GM18907 (cell line): ENCODE data around the gene ICOSLG.
"Not testable (repeated sequence)": the region's sequence is repeated elsewhere in the genome, so short reads cannot be mapped to it uniquely, and the experiment has no call there.

Source experiments
- ATAC-seq: cut with Tn5 transposase; IDR thresholded peaks from one replicate; pipeline ENCODE4 v1.9.1; 2021; ENCODE audit warnings: mild to moderate bottlenecking, moderate library complexity; ENCODE audit not compliant: unreplicated experiment

Gene ICOSLG

DNA sequence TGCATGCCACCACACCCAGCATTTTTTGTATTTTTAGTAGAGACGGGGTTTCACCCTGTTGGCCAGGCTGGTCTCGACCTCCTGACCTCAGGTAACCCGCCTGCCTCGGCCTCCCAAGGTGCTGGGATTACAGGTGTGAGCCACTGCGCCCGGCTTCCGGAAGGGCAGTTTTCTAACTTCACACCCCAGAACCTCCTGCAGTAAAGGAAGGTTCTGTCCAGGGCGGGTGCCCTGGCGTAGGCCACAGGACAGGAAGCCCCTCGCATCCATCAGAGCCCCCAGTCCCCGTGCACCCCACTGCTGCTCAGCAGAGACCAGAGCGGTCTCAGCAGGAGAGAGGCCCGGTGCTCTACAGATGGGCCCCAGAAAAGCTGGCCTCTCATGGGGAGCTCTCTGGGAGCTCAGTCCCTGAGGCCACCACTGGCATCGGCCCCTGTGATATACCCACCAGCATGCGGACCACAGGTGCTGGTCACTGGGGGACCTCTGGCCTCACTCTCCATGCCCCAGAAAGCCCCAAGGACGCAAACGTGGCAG lies 25.1 kb upstream of the ICOSLG start:
- ATAC-seq = no peak

DNA sequence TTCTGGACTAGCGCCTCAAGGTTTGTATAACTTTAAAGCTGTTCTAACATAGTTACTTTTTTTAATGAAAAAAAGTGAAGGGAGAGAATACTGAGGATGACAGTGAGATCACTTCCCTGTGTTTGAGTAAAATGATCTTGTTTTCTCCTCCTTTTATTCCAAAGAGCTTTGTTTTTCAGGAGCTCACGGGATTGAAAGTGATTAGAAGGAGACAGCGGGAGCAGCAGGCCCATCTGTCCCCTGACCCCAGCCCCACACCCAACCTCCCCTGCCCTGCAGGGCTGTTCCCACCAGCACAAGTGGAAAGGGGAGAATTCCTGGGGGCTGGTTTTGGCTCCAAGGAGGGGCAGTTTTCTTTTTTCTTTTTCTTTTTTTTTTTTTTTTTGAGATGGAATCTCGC lies 23.0 kb upstream of the ICOSLG start:
- ATAC-seq = no peak

DNA sequence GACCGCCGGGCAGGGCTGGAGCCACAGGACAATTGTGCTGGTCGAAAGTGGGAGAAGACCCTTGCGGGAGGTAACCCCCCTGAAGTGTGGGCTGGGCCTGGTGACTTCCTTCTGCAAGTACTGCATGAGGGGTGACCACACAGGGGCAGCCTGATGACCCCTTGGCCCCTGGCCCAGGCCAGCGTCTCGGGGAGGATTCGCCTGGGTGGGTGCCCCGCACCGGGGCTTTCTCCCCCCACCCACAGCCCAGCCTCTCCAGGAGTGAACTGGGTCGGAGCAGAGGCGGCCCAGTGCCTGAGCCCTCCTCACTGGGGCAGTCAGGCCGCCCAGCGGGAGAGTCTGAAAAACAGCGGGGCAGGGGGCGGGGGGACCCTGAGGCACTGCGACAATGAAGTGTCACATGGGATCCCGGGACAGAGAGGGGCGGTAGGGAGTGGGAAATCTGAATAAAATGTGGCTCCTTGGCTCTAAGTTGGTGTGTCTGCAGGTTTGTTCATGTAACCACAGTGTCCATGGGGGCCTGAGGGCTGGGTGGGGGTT lies 22.5 kb upstream of the ICOSLG start:
- no peak for ATAC-seq

DNA sequence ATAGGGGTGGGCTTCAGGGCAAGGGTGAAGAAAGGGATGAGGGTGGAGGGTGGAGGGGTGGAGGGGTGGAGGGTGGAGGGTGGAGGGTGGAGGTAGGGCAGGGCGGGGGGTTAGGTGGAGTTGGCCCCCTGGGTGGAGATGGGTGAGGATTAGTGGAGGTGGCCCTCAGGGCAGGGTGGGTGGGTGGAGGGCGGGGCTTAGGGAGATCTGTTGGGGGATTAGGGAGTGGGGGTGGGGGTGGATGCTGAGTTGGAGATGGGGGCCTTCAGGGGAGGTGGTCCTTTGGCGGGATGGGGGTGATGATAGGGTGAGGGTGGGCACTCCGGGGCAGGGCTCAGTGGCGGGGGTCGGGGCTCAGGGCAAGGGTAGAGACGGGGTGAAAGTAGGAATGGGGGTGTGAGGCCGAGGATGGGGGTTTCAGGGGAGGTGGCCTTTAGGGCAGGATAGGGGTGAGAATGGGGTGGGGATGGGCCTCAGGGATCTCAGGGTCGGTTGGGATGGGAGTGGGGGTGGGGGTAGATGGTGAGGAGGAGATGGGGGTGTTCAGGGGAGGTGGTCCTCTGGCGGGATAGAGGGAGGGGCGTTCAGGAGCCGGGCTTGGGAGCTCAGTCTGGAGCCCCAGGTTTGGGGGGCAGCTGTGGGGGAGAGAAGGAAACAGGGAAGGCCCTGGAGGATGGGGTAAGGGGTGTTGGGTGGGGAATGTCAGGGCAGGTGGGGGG lies 21.8 kb upstream of the ICOSLG start:
- no peak for ATAC-seq

DNA sequence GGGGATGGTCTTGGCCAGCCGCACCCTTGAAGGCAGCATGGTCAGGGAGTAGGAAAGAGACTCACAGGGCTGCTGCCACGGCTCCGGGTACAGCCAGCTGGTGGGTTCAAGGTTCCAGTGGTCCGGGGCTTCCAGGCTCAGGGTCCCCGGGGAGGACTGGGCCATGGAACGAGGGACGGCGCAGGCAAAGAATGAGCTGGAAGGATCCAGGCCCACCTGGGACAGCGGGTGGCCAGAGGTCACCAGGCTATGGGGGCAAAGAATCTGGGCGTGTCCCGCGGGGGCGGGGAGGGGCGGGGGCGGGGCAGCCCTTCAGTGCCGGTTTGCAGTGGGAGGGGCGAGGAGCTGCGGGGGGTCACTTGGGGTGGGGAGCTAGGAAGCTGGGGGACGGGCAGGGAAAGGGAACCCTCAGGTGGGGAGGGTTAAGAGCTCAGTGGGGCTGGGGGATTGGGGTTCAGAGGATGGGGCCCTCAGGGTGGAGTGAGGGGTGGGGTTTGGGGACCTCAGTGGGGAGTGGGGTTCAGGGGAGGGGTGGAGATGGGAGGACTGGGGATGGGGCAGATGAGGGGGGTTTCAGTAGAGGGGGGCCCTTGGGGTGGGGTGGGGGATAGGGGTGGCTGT lies 21.0 kb upstream of the ICOSLG start, which contains the start of gene DNMT3L:
DNMT3L (minus strand) TSS at position 223 of the 621 bp plus-strand sequence. CDS start 638 bp downstream, outside the sequence.
- ATAC-seq = no peak

DNA sequence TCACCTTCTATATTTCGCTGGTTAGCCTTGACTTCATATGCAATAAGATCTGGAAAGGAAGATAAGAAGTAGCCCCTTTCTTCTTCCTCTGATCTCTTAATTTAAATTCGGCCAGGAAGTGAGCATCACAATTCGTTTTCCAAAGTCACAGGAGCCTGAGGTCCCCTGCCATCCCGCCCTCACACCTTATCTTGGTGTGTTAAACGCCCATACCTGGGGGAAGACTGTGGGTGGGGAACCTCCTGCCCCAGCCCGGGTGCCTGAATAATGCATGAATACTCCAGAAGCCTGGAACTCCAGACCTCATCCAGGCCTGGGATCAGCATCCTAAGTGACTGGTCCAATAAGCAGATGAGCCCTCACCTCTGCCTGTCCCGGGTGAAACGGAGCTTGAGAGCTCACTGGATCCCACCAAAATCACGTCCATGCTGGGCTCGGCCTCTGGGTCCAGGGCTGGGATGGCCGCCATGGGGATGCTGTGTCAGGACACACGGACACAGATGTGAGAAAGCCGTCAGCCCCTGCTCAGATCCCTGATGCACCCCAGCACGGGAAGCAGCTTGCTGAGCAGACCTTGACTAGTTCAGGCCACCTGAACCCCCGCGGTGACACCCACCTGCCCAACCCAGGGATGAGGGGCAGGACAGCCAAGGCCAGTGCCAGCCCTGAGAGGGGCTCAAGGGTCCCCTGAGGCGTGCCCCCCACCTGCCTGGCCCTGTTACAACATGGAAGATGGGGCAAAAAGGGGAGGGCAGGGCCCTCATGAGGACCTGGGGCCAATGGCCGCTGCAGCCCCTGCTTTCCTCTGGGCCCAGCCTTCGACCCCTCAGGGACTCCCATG lies 20.3 kb upstream of the ICOSLG start:
- ATAC-seq = no peak

DNA sequence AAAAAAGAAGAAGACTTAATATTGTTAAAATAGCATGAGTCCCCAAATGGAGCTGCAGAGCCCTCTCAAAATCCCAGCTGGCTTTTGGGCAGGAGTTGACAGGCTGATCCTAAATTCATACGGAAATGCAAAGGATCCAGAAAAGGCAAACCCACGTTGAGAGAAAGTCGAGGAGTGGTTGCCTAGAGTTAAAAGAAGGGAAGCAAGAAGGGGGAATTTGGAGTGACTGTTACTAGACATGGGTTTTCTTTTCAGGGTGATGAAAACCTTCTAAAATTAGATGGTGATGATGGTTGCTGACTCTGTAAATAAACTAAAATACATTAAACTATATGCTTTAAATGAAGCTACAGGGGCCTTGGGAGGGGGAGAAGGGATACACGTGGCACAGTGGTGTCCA lies 19.3 kb upstream of the ICOSLG start:
- no peak for ATAC-seq

DNA sequence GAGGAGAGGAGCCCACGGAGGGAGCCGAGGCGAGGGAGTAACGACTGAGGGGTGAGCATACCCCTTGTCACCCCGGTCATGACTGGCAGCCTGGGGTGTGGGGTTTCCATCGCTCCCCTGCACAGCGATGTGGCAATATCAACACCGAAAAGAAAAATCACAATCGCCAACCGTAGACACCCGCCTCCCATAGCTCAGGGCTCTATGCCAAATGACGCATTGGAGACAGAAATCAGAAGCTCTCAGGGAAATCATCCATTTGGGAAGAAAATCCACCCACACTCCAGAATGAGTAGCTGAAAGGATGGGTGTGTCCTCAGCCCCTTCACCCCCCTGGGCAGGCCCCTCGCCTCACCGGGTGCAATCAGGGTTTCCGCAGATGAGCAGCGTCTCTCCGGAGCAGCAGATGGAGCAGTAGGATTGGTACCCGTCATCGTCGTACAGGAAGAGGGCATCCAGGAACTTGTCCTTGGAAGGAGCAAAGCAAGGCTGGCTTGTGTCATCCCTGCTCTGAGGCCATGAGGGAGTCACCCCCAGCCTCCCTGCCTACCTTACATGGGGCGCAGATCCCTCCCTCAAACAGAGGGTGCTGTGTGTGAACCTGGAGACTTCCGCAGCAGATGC lies 18.5 kb upstream of the ICOSLG start:
- no peak for ATAC-seq

DNA sequence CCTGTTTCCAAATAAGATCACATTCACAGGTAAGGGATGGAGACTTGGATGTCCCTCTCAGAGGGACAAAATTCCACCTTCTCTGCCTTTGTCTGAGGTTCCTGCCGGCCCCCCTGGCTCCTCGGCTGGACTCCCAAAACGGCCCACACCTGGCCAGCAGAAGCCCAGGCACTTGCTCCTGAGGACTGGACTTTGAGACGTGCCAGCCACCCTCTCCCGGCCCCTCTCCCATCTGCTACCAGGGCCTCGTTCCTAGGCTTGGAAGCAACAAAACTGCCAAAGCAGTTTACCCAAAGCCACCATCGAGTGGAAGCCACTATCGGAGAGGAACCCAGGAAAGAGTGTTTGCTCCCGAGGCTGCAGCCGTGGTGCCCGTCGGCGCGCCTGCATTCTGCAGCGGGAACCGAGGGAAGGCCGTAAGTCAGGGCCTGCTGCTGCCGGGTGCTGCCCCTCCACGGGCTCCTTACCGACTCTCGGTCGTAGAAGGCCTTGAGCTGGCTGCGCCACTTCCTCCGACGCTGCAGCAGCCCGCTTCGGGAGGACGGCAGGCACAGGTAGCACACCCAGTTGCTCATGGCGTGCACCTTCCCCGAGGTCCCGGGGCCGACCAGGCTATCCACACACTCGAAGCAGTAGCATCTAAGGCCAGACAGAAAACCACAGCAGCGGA lies 17.4 kb upstream of the ICOSLG start:
- no peak for ATAC-seq

DNA sequence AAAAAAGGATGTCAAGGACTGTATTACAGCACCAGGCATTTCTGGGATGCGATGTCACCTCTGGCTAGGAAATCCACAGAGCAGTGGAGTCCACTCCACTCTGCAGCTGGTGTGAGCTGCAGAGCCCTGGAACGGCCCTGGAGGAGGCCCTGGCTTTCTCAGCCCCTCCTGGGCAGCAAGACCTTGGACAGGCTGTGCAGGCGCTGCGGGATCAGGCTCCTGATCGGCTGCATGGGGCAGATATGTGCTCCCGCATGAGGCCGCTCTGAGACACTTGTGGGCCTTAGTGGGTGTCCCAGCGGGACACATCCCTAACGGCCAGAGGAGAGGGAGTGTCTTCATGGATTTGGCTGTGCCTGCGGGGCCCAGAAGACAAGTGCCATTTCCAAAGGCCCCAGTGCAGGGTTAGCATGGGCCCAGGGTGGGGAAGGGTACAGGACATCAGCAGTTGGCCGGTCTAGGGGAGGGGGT lies 14.8 kb upstream of the ICOSLG start:
- ATAC-seq = no peak

DNA sequence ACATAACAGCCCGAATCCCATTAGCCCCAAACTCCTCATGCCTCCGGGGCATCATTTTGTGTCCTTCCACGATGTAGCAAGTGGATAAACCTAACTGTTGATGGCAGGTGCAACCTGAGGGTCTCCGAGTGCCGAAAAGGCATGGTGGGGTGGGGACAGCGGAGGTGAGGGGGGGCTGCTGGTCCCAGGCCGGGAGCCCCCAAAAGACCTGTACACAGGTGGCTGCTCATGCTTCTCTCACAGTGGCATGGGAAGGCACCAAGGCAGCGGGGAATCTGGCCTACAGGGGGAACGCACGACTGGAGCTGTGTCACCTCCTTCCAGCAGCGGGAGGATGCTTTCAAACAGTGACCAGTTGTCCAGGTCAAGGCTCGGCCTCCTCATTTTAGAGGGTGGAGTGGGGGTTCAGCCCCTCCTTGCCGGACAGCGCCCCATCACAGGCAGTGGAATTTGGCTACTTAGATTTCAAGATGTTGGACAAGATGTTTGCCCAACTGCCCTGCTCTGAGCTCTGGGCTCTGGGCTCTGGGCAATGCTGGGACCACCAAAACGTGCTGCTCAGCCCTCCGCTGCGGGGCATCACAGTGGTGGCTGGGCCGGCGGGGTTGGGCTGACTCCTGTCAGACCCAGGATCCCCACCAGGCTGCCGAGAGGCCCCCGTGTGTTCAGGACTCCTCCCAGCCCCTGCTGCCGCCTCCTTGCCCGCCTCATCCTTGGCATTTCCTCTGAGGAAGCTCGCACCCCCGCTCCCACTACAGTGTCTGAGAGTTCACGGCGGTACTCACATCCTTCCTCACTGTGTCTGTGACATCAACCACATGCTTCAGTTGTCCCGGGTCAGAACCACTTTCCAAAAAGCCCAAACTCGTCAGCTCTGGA lies 13.3 kb upstream of the ICOSLG start:
- ATAC-seq = no peak

DNA sequence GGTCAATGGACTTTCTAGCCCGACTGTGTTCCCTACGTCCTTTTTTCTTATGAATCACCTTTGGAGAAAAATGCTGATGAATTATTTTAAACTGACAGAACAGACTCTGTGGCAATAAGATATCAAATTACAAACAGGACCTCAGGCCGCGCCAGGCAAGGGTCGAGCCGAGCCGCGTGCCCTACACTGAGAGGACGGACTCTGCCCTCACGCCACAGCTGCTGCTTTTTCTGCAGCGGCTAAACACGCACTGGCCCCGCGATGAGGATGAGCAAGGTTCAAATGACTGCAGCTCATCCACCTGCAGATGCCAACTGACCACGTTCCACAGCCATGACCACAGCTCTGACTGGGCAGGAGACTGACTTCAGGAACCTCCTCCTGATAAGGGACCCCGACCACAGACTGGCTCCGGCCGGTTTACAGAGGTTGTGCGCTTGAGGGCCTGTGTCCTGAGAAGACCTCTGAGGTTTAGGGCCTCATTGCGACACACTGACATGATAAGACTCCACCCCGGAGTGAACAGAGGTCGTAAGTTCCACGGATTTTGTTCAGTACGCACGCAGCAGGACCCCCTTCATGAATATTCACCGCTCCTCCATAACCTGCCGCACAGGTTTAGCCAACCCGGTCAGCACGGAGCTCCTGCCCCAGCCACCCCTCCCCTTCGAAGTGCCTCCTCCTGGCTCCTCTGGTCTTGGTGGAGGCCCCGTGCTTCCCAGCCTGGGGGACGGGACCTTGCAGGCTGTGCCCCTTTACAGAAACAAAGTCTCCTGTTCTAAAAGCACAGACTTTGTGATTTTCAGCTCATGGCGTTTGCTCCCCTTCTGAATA lies 8.7 kb upstream of the ICOSLG start:
- not testable (repeated sequence) for ATAC-seq

DNA sequence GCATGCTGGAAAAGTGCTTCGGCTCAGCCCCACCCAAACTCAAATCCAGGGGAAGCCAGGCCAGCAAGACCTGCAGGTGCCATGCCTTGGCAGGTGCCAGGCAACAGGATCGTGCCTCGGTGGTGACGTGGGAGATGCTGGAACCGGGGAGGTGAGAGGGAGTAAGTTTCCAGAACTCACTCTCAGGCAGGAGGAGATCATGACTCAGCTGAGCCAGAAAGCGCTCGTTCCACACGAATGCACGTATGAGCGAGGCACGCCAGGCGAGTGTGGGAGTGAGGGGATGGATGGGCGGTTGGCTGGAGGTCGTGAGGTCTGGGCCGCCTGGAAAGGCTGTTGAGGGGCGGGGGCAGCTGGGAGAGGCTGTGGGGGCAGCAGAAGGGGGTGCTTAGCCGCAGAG lies 7.2 kb upstream of the ICOSLG start:
- ATAC-seq = not testable (repeated sequence)

DNA sequence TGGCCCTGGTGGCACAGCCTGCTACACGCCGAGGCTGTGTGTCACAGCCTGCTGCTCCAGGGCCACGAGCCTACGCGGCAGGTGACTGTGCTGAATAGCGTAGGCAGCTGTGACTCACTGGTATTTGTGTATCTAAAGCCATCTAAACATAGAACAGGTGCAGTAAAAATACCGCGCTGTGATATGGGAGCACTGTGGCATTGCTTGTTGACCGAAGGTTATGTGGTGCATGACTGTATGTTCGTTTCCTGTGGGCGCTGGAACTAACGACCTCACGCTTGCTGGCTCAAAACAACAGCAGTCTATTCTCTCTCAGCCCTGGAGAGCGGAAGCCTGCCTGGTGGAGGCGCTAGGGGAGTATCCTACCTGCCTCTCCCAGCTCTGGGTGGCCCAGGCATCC lies 3.2 kb upstream of the ICOSLG start:
- ATAC-seq = peak; percentile 49

DNA sequence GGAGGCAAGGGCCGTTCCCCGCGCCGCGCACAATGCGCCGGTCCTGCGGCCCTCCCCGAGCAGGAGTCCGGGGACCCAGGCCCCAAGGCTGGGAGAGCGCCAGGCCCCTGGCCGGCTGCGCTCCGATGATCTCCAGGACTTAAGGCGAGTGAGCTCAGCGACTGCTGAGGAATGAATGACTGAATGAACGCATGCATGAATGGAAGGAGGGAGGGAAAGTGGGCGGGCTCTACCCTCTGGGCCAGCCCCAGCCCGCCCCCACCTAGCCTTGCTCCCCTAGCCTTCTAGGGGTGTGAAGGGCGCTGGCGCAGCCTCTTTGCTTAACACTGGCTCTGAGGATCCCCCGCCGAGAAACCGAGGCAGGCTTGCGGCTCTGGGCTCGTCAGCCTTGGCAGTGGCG lies 538 bp upstream of the ICOSLG start:
- ATAC-seq = peak; percentile 42

DNA sequence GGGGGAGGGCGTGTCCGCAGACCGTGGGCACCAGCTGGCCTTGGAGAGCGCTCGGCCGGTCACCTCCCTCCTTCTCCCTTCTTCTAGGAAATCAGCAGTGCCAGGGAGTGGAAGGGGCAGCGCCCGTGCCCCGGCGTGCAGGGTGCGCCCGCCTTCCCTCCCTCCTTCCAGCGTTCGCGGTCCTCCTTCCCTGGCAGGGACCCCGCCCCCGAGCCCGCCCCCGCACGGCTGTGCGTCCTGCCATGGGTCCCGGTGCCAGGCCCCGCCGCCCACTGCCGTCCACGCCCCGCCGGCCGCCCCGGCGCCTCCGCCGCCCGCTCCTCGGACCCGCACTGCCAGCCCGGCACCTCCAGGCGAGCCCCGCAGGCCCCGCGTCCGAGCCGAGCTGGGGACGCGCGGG lies 390 bp downstream of the ICOSLG start:
- ATAC-seq = peak; percentile 14

DNA sequence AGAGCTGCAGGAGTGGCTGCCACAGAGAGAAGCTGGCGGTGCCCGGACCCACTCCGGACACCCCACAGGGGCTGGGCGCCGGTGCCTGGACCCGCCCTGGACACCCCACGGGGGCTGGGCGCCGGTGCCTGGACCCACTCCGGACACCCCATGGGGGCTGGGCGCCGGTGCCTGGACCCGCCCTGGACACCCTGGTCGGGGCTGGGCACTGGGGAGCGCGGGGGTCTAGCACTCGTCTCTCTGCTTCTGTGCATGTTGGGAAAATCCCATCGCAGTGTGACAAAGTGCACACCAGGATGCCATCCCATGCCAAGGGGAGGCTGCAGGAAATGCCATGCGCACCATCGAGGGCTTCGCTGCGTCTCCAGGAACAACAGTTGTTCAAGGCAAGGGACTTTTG lies 11.2 kb downstream of the ICOSLG start:
- not testable (repeated sequence) for ATAC-seq

DNA sequence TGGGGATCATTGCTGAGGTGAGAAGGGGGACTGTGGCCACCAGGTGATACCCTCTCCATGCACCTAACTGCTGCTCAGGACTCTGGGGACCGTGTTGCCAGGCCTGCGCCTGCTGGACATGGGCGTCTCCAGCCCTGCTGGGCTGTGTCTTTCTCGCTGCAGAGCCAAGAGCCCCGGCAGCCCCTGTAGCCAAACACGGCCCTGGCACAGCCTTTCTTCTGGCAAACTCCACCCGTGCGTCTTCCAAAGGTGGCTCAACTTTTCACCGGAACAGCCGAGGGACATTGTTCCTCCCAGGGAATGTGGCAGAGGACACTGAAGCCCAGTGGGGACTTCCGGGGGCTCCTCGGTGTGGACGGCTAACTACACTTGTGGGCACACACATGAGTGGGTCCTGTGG lies 12.6 kb downstream of the ICOSLG start:
- not testable (repeated sequence) for ATAC-seq
